NB4 (cell line): ENCODE results near the gene INPP4A.

ENCODE experiments used
- DNase-seq: peaks from one replicate; pipeline ENCODE4 v3.0.0; 2010; ENCODE audit warnings: low read depth
- H3K4me3 ChIP-seq: one replicate; pipeline ENCODE4 v1.5.1; 2011; ENCODE audit warnings: mild to moderate bottlenecking, low read depth, low read length, moderate library complexity
- CTCF ChIP-seq: IDR thresholded peaks from one replicate; pipeline ENCODE4 v1.5.1; 2012; ENCODE audit warnings: low read depth, low read length
- MAX ChIP-seq: IDR thresholded peaks from 2 replicates; pipeline ENCODE4 v1.6.1; 2011; ENCODE audit warnings: low read depth, low read length
- MYC ChIP-seq: IDR thresholded peaks from 2 replicates; pipeline ENCODE4 v1.6.1; 2011; ENCODE audit warnings: low read depth, low read length
- POLR2A ChIP-seq: IDR thresholded peaks from 2 replicates; pipeline ENCODE4 v1.6.1; 2011; ENCODE audit warnings: mild to moderate bottlenecking; ENCODE audit not compliant: insufficient read length; ENCODE audit errors: extremely low read depth

INPP4A gene

GRCh38 chr2:98494699-98495098 lies 50.0 kb downstream of the INPP4A start:
- no peak for DNase-seq
- no peak overlapping the region for H3K4me3 ChIP-seq
- no peak for TF ChIP-seq MYC
- TF ChIP-seq CTCF: no peak
- TF ChIP-seq MAX: no peak
- TF ChIP-seq POLR2A: no peak

- no peak for DNase-seq
- no peak overlapping the region for H3K4me3 ChIP-seq
- no peak for TF ChIP-seq MAX
- TF ChIP-seq CTCF: no peak
- no peak for TF ChIP-seq MYC
- no peak for TF ChIP-seq POLR2A
Measured at GRCh38 chr2:98496750-98497493, 52.3 kb downstream of the INPP4A start.

- no peak for DNase-seq
- no peak overlapping the region for H3K4me3 ChIP-seq
- no peak for TF ChIP-seq MAX
- TF ChIP-seq CTCF: no peak
- TF ChIP-seq POLR2A: no peak
- TF ChIP-seq MYC: no peak
Measured at GRCh38 chr2:98498703-98499440, 54.2 kb downstream of the INPP4A start.

GRCh38 chr2:98500561-98500960 lies 55.9 kb downstream of the INPP4A start:
- TF ChIP-seq POLR2A (no peak), CTCF (no peak), MYC (no peak), MAX (no peak)
- H3K4me3 ChIP-seq: no peak overlapping the region
- no peak for DNase-seq

GRCh38 chr2:98501223-98501622 lies 56.6 kb downstream of the INPP4A start:
- H3K4me3 ChIP-seq: no peak overlapping the region
- TF ChIP-seq POLR2A (no peak), MYC (no peak), CTCF (no peak), MAX (no peak)
- no peak for DNase-seq
